GM12878 (cell line): Measurements from ENCODE around the gene DCAF11. TPM values are rescaled to one million over a fixed set of nuclear protein-coding genes. Genes with fewer than 3 reads are reported as not detected.

ENCODE experiments used
- BACH1 ChIP-seq: fragments of 450-650 bp; IDR thresholded peaks from 2 replicates; pipeline ENCODE4 v1.6.1; 2017; ENCODE audit warnings: mild to moderate bottlenecking, borderline replicate concordance
- CBX3 ChIP-seq: fragments of 200-600 bp; sonication (generic); IDR thresholded peaks from 2 replicates; pipeline ENCODE4 v1.6.1; 2016; ENCODE audit warnings: low read depth, borderline replicate concordance
- CEBPB ChIP-seq, 2 experiments: fragments of 150-350 bp in 1 of 2; IDR thresholded peaks; 2 replicates each; pipeline ENCODE4 v1.6.1; 2012 to 2014; ENCODE audit warnings: low read depth in 2 of 2, low read length in 2 of 2, borderline replicate concordance in 1 of 2, inconsistent platforms in 1 of 2
- CHD1 ChIP-seq: IDR thresholded peaks from 2 replicates; pipeline ENCODE4 v1.6.1; 2012; ENCODE audit warnings: low read depth, low read length, improper control_type of control experiment
- CHD4 ChIP-seq: fragments of 200-600 bp; sonication (generic); IDR thresholded peaks from 2 replicates; pipeline ENCODE4 v1.6.1; 2016; ENCODE audit warnings: mild to moderate bottlenecking
- CREM ChIP-seq: IDR thresholded peaks from 2 replicates; pipeline ENCODE4 v1.6.1; 2014; ENCODE audit warnings: antibody characterized with exemption, low read depth
- E2F4 ChIP-seq: IDR thresholded peaks from 2 replicates; pipeline ENCODE4 v1.6.1; 2012; ENCODE audit warnings: low read depth, low read length, improper control_type of control experiment
- EGR1 ChIP-seq, 2 experiments: IDR thresholded peaks; 1 replicate in 1 of 2; 2 replicates in 1 of 2; pipeline ENCODE4 v1.6.1; 2011 to 2012; ENCODE audit warnings: low read depth in 2 of 2, low read length in 2 of 2, borderline replicate concordance in 1 of 2, mild to moderate bottlenecking in 1 of 2, moderate library complexity in 1 of 2
- ESRRA ChIP-seq: IDR thresholded peaks from 2 replicates; pipeline ENCODE4 v1.6.1; 2012; ENCODE audit warnings: mild to moderate bottlenecking, low read length, improper control_type of control experiment
- HDAC6 ChIP-seq: fragments of 200-600 bp; sonication (generic); IDR thresholded peaks from one replicate; pipeline ENCODE4 v1.8.0; 2017; ENCODE audit warnings: antibody characterized with exemption; ENCODE audit not compliant: unreplicated experiment
- IKZF2 ChIP-seq, 2 experiments: fragments of 450-650 bp; IDR thresholded peaks; 2 replicates each; pipeline ENCODE4 v1.6.1; 2017; ENCODE audit warnings: mild to moderate bottlenecking in 2 of 2, moderate library complexity in 2 of 2
- JUNB ChIP-seq: IDR thresholded peaks from 2 replicates; pipeline ENCODE4 v1.6.1; 2016; ENCODE audit warnings: antibody characterized with exemption, mild to moderate bottlenecking
- KDM1A ChIP-seq: fragments of 200-600 bp; sonication (generic); IDR thresholded peaks from 2 replicates; pipeline ENCODE4 v1.6.1; 2016; ENCODE audit warnings: borderline replicate concordance
- KLF5 ChIP-seq: fragments of 450-650 bp; IDR thresholded peaks from 2 replicates; pipeline ENCODE4 v1.6.1; 2014; ENCODE audit warnings: mild to moderate bottlenecking; ENCODE audit not compliant: partially characterized antibody
- MEF2A ChIP-seq: IDR thresholded peaks from 2 replicates; pipeline ENCODE4 v1.6.1; 2011; ENCODE audit warnings: low read depth, mild to moderate bottlenecking, low read length, moderate library complexity; ENCODE audit not compliant: insufficient read depth
- MTA2 ChIP-seq: fragments of 450-650 bp; IDR thresholded peaks from 2 replicates; pipeline ENCODE4 v1.6.1; 2016; ENCODE audit warnings: low read depth, mild to moderate bottlenecking, moderate library complexity
- NR2F1 ChIP-seq: fragments of 450-650 bp; conservative IDR thresholded peaks from 2 replicates; pipeline ENCODE4 v1.6.1; 2017; ENCODE audit warnings: mild to moderate bottlenecking
- PRDM15 ChIP-seq: fragments of 450-650 bp; formaldehyde crosslinking; IDR thresholded peaks from 2 replicates; pipeline ENCODE4 v1.4.0; 2020; ENCODE audit warnings: mild to moderate bottlenecking, moderate library complexity
- RB1 ChIP-seq: fragments of 450-650 bp; formaldehyde crosslinking; IDR thresholded peaks from 2 replicates; pipeline ENCODE4 v1.6.1; 2017; ENCODE audit warnings: mild to moderate bottlenecking, borderline replicate concordance
- RCOR1 ChIP-seq: conservative IDR thresholded peaks from 2 replicates; pipeline ENCODE4 v1.6.1; 2012; ENCODE audit warnings: low read depth, low read length, improper control_type of control experiment
- SREBF1 ChIP-seq: IDR thresholded peaks from 2 replicates; pipeline ENCODE4 v1.6.1; 2012; ENCODE audit warnings: mild to moderate bottlenecking, low read length
- SUZ12 ChIP-seq: fragments of 200-600 bp; sonication (generic); IDR thresholded peaks from one replicate; pipeline ENCODE4 v1.6.1; 2018; ENCODE audit warnings: antibody characterized with exemption, mild to moderate bottlenecking; ENCODE audit not compliant: unreplicated experiment
- ZBED1 ChIP-seq: IDR thresholded peaks from 2 replicates; pipeline ENCODE4 v1.6.1; 2016; ENCODE audit warnings: borderline replicate concordance
- ZNF274 ChIP-seq: IDR thresholded peaks from one replicate; pipeline ENCODE4 v1.8.0; 2011; ENCODE audit not compliant: insufficient read length, insufficient read depth
- ZNF384 ChIP-seq: IDR thresholded peaks from 2 replicates; pipeline ENCODE4 v1.6.1; 2012; ENCODE audit warnings: low read depth, mild to moderate bottlenecking, low read length, improper control_type of control experiment, borderline replicate concordance
- polyA plus RNA-seq, 11 experiments: library from polyadenylated mRNA; depleted of rRNA in 4 of 11; unstranded in 6 of 11; stranded (reverse) in 5 of 11; fragments of >200 nt; fragmentation: Nextera tagmentation in 4 of 11; fragmentation: Illumina TruSeq in 1 of 11; extraction: Ambion mirVana in 4 of 11; extraction: Trizol in 1 of 11; gene quantifications; 1 replicate in 1 of 11; 2 replicates in 10 of 11; pipeline versions ENCODE4 v1.2.1 to v1.2.3, GENCODE V29; 2011 to 2016; ENCODE audit warnings: inconsistent platforms in 2 of 11, missing spikeins in 2 of 11, low read depth in 1 of 11
- total RNA-seq, 4 experiments: library from RNA; depleted of rRNA in 3 of 4; stranded (reverse); fragments of >200 nt in 3 of 4; fragmentation: Illumina TruSeq in 1 of 4; extraction: Trizol in 1 of 4; gene quantifications; 2 replicates each; pipeline versions ENCODE4 v1.2.1 to v1.2.3, GENCODE V29; 2013 to 2021

Gene DCAF11
- total and polyA plus RNA-seq, 10 of the 15 experiments (the other 5 are each of a cell fraction or from before 2014, with no cell fraction given): 13.4 to 91.2 (median 68.7) TPM

- TF ChIP-seq ZNF384 (no peak), SUZ12 (no peak), EGR1 (IDR thresholded peaks at IDR 0.05; ENCODE audit: borderline replicate concordance in 1 of 2, low read depth in 2 of 2, low read length in 2 of 2) (peak in 1 of 2 experiments; percentile 24; a peak in 1 of 3 replicates), HDAC6 (no peak), IKZF2 (IDR thresholded peaks at IDR 0.05) (no peak), MTA2 (no peak), KDM1A (no peak), ZBED1 (no peak; the same call in 1 of the 2 replicates), RCOR1 (no peak), CBX3 (no peak), SREBF1 (no peak), CREM (peak; percentile 8; the same call in 1 of the 2 replicates), ESRRA (no peak), KLF5 (peak; percentile 35), RB1 (no peak), NR2F1 (peak; percentile 88), CEBPB (IDR thresholded peaks at IDR 0.05; ENCODE audit: borderline replicate concordance in 1 of 2, low read depth in 2 of 2, low read length in 2 of 2) (no peak), ZNF274 (no peak), E2F4 (peak; percentile 72), JUNB (no peak), PRDM15 (no peak), CHD1 (no peak), MEF2A (no peak; the same call in 1 of the 2 replicates), BACH1 (peak; percentile 68; the same call in 1 of the 2 replicates), CHD4 (no peak)
Observed at GRCh38 chr14:24171422-24172260, 57.1 kb downstream of the DCAF11 start, which contains the start of gene REC8 (continued).
